Measurements from ENCODE around the gene KLKB1. TPM values are rescaled to one million over a fixed set of nuclear protein-coding genes. Genes with fewer than 3 reads are reported as not detected.

The KLKB1 gene
- total and polyA plus RNA-seq, 2 donors (not counting 1 experiment from before 2014, with no cell fraction given) = 0.44 to 1.0 TPM

DNA sequence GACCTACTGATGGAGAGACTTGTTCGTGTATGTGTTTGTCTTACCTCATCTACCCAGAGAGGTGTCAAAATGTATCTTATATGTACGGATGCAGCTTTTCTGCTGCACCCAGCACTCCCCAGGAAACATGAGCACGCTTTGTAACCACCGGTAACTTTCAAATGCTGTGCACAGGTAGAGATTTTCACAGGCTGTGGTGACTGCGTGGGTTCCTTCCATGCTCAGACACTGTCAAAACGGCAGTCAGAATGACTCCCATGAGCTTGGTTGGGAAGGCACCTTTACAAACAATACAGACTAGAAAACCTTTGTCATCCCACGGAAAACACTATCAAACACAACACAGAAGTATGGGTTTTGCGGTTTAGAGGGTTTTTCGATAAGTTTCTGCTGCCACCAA lies 66.9 kb downstream of the KLKB1 start:
- Mint-ChIP-seq H3K27me3 (peaks cover 13% of the 10 kb centered on the region), H3K4me1 (no peaks in the 10 kb centered on the region), H3K27ac (no peak overlapping the region), H3K4me3 (no peak overlapping the region), H3K9me3 (ENCODE audit: insufficient read depth) (no peaks in the 10 kb centered on the region)
- ATAC-seq (ENCODE audit: low read depth) = no peak
- Histone ChIP-seq H2AFZ (ENCODE audit: insufficient read depth, low read depth, low read length, poor library complexity, severe bottlenecking) (no peak overlapping the region), H3K9ac (ENCODE audit: low read length) (no peak overlapping the region), H3K4me2 (replicated peaks; ENCODE audit: low read depth, low read length, poor library complexity, severe bottlenecking) (no peak overlapping the region), H3K79me2 (ENCODE audit: control insufficient read depth, insufficient read depth, low read length) (no peaks in the 10 kb centered on the region), H3K4me1 (ENCODE audit: control insufficient read depth in 2 of 2, insufficient read depth in 2 of 2, low read length in 2 of 2) (no peaks in the 10 kb centered on the region), H3K9me3 (ENCODE audit: control extremely low read depth in 1 of 3, control insufficient read depth in 2 of 3, insufficient read depth in 1 of 3, low read length in 2 of 3) (no peaks in the 10 kb centered on the region), H3K4me3 (ENCODE audit: control extremely low read depth in 1 of 5, extremely low read depth in 1 of 5, insufficient read depth in 1 of 5, low read depth in 2 of 5, low read length in 4 of 5) (no peak overlapping the region), H3K27me3 (replicated peaks in 1 of 4; ENCODE audit: control extremely low read depth in 1 of 4, control insufficient read depth in 3 of 4, insufficient read depth in 4 of 4, low read length in 3 of 4) (peaks cover 0 to 5% (median 2%) of the 10 kb centered on the region in 4 experiments), H3K27ac (ENCODE audit: low read length in 2 of 2) (no peak overlapping the region), H4K20me1 (ENCODE audit: control insufficient read depth, insufficient read depth, low read length, poor library complexity, severe bottlenecking) (no peaks in the 10 kb centered on the region), H3K36me3 (replicated peaks in 1 of 2; ENCODE audit: control extremely low read depth in 1 of 2, control insufficient read depth in 1 of 2, extremely low read depth in 1 of 2, insufficient read depth in 2 of 2, low read length in 1 of 2) (no peaks in the 10 kb centered on the region)
- POLR2A ChIA-PET = no interaction called here
- intact Hi-C loops (cut with micrococcal nuclease) = no loop called here
- no peak for DNase-seq
- WGBS (ENCODE audit: insufficient coverage) = 85% methylated on average over 4 of the region's 9 CpGs
- TF ChIP-seq CTCF (IDR thresholded peaks at IDR 0.05) (no peak), EZH2 (IDR thresholded peaks at IDR 0.05; ENCODE audit: borderline replicate concordance, insufficient read depth, low read depth, low read length, poor library complexity, severe bottlenecking) (no peak)
- CTCF ChIA-PET = interaction anchor here (1.2 kb wide), 1 partner anchor 293 kb away, joined by 3 read pairs; no protein-coding TSS in a partner anchor

DNA sequence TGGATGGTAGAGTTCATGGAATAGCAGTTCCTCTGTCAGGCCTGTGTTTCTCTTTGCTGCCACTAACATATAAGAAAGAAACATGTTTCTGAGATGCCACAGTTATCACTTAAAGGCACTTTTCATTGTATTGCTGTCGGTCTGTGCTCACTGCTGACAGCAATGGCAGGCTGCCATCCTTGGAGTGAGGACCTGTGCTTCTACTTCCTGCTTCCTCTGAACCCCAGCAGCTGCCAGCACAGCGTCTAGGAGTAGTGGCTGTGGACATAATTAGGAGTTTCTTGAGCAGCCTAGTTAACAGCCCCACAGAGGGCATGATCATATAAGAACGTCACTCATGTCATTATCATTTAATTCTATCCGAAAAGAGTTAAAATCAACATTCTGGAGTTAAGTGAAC lies 69.2 kb downstream of the KLKB1 start:
- no CpG with 5 or more reads among the region's 4 CpGs for WGBS (ENCODE audit: insufficient coverage)
- ATAC-seq (ENCODE audit: low read depth) (no peak), DNase-seq (no peak)
- H3K9ac ChIP-seq (ENCODE audit: low read length) = no peak overlapping the region
- H2AFZ ChIP-seq (ENCODE audit: insufficient read depth, low read depth, low read length, poor library complexity, severe bottlenecking) = no peak overlapping the region
- Mint-ChIP-seq H3K4me1 (no peaks in the 10 kb centered on the region), H3K9me3 (ENCODE audit: insufficient read depth) (no peaks in the 10 kb centered on the region), H3K4me3 (no peak overlapping the region), H3K27me3 (peaks cover 13% of the 10 kb centered on the region), H3K27ac (no peak overlapping the region)
- H3K36me3 ChIP-seq (replicated peaks in 1 of 2; ENCODE audit: control extremely low read depth in 1 of 2, control insufficient read depth in 1 of 2, extremely low read depth in 1 of 2, insufficient read depth in 2 of 2, low read length in 1 of 2) = no peaks in the 10 kb centered on the region
- H3K79me2 ChIP-seq (ENCODE audit: control insufficient read depth, insufficient read depth, low read length) = no peaks in the 10 kb centered on the region
- H3K4me1 ChIP-seq (ENCODE audit: control insufficient read depth in 2 of 2, insufficient read depth in 2 of 2, low read length in 2 of 2) = no peaks in the 10 kb centered on the region
- H3K4me2 ChIP-seq (replicated peaks; ENCODE audit: low read depth, low read length, poor library complexity, severe bottlenecking) = no peak overlapping the region
- no peaks in the 10 kb centered on the region for H4K20me1 ChIP-seq (ENCODE audit: control insufficient read depth, insufficient read depth, low read length, poor library complexity, severe bottlenecking)
- no peak overlapping the region for H3K27ac ChIP-seq (ENCODE audit: low read length in 2 of 2)
- H3K27me3 ChIP-seq (replicated peaks in 1 of 4; ENCODE audit: control extremely low read depth in 1 of 4, control insufficient read depth in 3 of 4, insufficient read depth in 4 of 4, low read length in 3 of 4) = peaks cover 0 to 5% (median 2%) of the 10 kb centered on the region in 4 experiments
- POLR2A ChIA-PET = no interaction called here
- H3K9me3 ChIP-seq (ENCODE audit: control extremely low read depth in 1 of 3, control insufficient read depth in 2 of 3, insufficient read depth in 1 of 3, low read length in 2 of 3) = no peaks in the 10 kb centered on the region
- intact Hi-C loops (cut with micrococcal nuclease) = no loop called here
- CTCF ChIA-PET = interaction anchor here (1.5 to 2.1 kb wide), 2 partner anchors 12 to 291 kb away, joined by 3 to 8 read pairs; no protein-coding TSS in a partner anchor
- TF ChIP-seq EZH2 (IDR thresholded peaks at IDR 0.05; ENCODE audit: borderline replicate concordance, insufficient read depth, low read depth, low read length, poor library complexity, severe bottlenecking) = no peak
- TF ChIP-seq CTCF (IDR thresholded peaks at IDR 0.05) = no peak
- no peak overlapping the region for H3K4me3 ChIP-seq (ENCODE audit: control extremely low read depth in 1 of 5, extremely low read depth in 1 of 5, insufficient read depth in 1 of 5, low read depth in 2 of 5, low read length in 4 of 5)

Data from B cell (primary cell).